Activated CD8-positive, alpha-beta memory T cell treated with anti-CD3 and anti-CD28 coated beads, Interleukin-2, amount 50 U/mL, for 4 hours (primary cell): Measurements from ENCODE around the gene PTPRN2.
A peak's percentile ranks its signal among the peaks of the same experiment; 100 is the strongest.
"Not testable (repeated sequence)": the region's sequence is repeated elsewhere in the genome, so short reads cannot be mapped to it uniquely, and the experiment has no call there.

Experiments used
- DNase-seq: peaks from one replicate; pipeline ENCODE4 v3.0.0-alpha.2; 2020

Gene PTPRN2

GRCh38 chr7:158186864-158187693 is 400.5 kb downstream of the PTPRN2 start:
- DNase-seq = no peak

- DNase-seq = no peak
Measured at GRCh38 chr7:158186406-158186805, 401.2 kb downstream of the PTPRN2 start.

- no peak for DNase-seq
Measured at GRCh38 chr7:158185653-158186052, 402.0 kb downstream of the PTPRN2 start.

- DNase-seq = no peak
Measured at GRCh38 chr7:158183431-158183830, 404.2 kb downstream of the PTPRN2 start.

- no peak for DNase-seq
Measured at GRCh38 chr7:158176561-158177173, 411.0 kb downstream of the PTPRN2 start.

- no peak for DNase-seq
Measured at GRCh38 chr7:158175779-158176178, 411.8 kb downstream of the PTPRN2 start.

GRCh38 chr7:158174947-158175346 is 412.7 kb downstream of the PTPRN2 start:
- DNase-seq = no peak

- no peak for DNase-seq
Measured at GRCh38 chr7:158167373-158167772, 420.2 kb downstream of the PTPRN2 start.

- no peak for DNase-seq
Measured at GRCh38 chr7:158166386-158167340, 421.0 kb downstream of the PTPRN2 start.

GRCh38 chr7:158165711-158166110 is 421.9 kb downstream of the PTPRN2 start:
- no peak for DNase-seq

GRCh38 chr7:158164101-158165095 is 423.2 kb downstream of the PTPRN2 start:
- no peak for DNase-seq

- DNase-seq = no peak
Measured at GRCh38 chr7:158161194-158161593, 426.4 kb downstream of the PTPRN2 start.

- DNase-seq = no peak
Measured at GRCh38 chr7:158160199-158160598, 427.4 kb downstream of the PTPRN2 start.

GRCh38 chr7:158157460-158157859 is 430.2 kb downstream of the PTPRN2 start:
- DNase-seq = no peak

- DNase-seq = peak; percentile 54
Measured at GRCh38 chr7:158151273-158151672, 436.4 kb downstream of the PTPRN2 start.

GRCh38 chr7:158150234-158150633 is 437.4 kb downstream of the PTPRN2 start:
- DNase-seq = no peak

- not testable (repeated sequence) for DNase-seq
Measured at GRCh38 chr7:158147431-158147830, 440.2 kb downstream of the PTPRN2 start.

GRCh38 chr7:158145370-158145769 is 442.3 kb downstream of the PTPRN2 start:
- DNase-seq = no peak

- no peak for DNase-seq
Measured at GRCh38 chr7:158143196-158144120, 444.2 kb downstream of the PTPRN2 start.

GRCh38 chr7:158142657-158143056 is 445.0 kb downstream of the PTPRN2 start:
- no peak for DNase-seq
